SK-N-SH (cell line): ENCODE results near the gene GMEB1. TPM values are rescaled to one million over a fixed set of nuclear protein-coding genes. Genes with fewer than 3 reads are reported as not detected.

ENCODE experiments used
- CTCF ChIA-PET: fragments of 300-600, 350-600 bp; formaldehyde crosslinking; extraction: SDS; loops from one replicate; lab custom pipeline; 2021; lab: Yijun Ruan, JAX
- POLR2A ChIA-PET: fragments of 350-600 bp; sonication (Branson Sonifier 250); formaldehyde crosslinking; extraction: SDS; loops from one replicate; lab custom pipeline; 2020; ENCODE audit warnings: antibody characterized with exemption, inconsistent platforms; lab: Yijun Ruan, JAX
- DNase-seq: peaks from one replicate; pipeline ENCODE4 v3.0.0; 2012
- H2AFZ ChIP-seq: fragments of 200-600 bp; sonication (generic); 2 replicates; pipeline ENCODE4 v1.8.1; 2016; ENCODE audit warnings: antibody characterized with exemption, mild to moderate bottlenecking, low read depth
- H3F3A ChIP-seq: fragments of 200-600 bp; sonication (generic); replicated peaks from 2 replicates; pipeline ENCODE3; 2016; ENCODE audit warnings: antibody characterized with exemption, mild to moderate bottlenecking; ENCODE audit not compliant: insufficient read depth
- H3K27ac ChIP-seq, 2 experiments: fragments of 200-500 bp in 1 of 2; fragments of 200-600 bp in 1 of 2; sonication (Bioruptor generic) in 1 of 2; sonication (generic), shearing (Covaris generic) in 1 of 2; 2 replicates each; pipeline versions ENCODE4 v1.5.1 to v1.6.1; 2014 to 2016; ENCODE audit warnings: low read depth in 2 of 2, inconsistent platforms in 1 of 2, low read length in 1 of 2, mild to moderate bottlenecking in 1 of 2, mixed read lengths in 1 of 2
- H3K27me3 ChIP-seq: fragments of 200-600 bp; sonication (generic), shearing (Covaris generic); 2 replicates; pipeline ENCODE4 v1.6.1; 2016; ENCODE audit warnings: mixed run types; ENCODE audit not compliant: insufficient read depth
- H3K36me3 ChIP-seq, 2 experiments: fragments of 200-500 bp in 1 of 2; fragments of 200-600 bp in 1 of 2; sonication (Bioruptor generic) in 1 of 2; sonication (generic) in 1 of 2; replicated peaks in 1 of 2; 2 replicates each; pipeline versions ENCODE3 to v1.5.1; 2014 to 2016; ENCODE audit warnings: low read length in 1 of 2, mild to moderate bottlenecking in 1 of 2; ENCODE audit not compliant: insufficient read depth in 2 of 2, control insufficient read depth in 1 of 2
- H3K4me1 ChIP-seq, 2 experiments: fragments of 200-500 bp in 1 of 2; fragments of 200-600 bp in 1 of 2; sonication (Bioruptor generic) in 1 of 2; sonication (generic), shearing (Covaris generic) in 1 of 2; 2 replicates each; pipeline versions ENCODE4 v1.5.1 to v1.6.1; 2014 to 2016; ENCODE audit warnings: low read depth in 1 of 2, low read length in 1 of 2, mixed run types in 1 of 2; ENCODE audit not compliant: insufficient read depth in 2 of 2, control insufficient read depth in 1 of 2
- H3K4me2 ChIP-seq: fragments of 200-600 bp; sonication (generic), shearing (Covaris generic); 2 replicates; pipeline ENCODE4 v1.6.1; 2017; ENCODE audit warnings: mixed run types
- H3K4me3 ChIP-seq, 2 experiments: fragments of 200-500 bp in 1 of 2; fragments of 200-600 bp in 1 of 2; sonication (Bioruptor generic) in 1 of 2; sonication (generic), shearing (Covaris generic) in 1 of 2; 2 replicates each; pipeline versions ENCODE4 v1.5.1 to v1.8.1; 2014 to 2016; ENCODE audit warnings: low read depth in 2 of 2, inconsistent platforms in 1 of 2, low read length in 1 of 2, mild to moderate bottlenecking in 1 of 2, mixed read lengths in 1 of 2, moderate library complexity in 1 of 2
- H3K79me2 ChIP-seq: fragments of 200-600 bp; sonication (generic); 2 replicates; pipeline ENCODE4 v1.8.1; 2017; ENCODE audit warnings: mild to moderate bottlenecking; ENCODE audit not compliant: insufficient read depth
- H3K9ac ChIP-seq: fragments of 200-600 bp; sonication (generic); 2 replicates; pipeline ENCODE4 v1.6.1; 2017; ENCODE audit warnings: mixed run types
- H3K9me2 ChIP-seq: fragments of 200-600 bp; sonication (generic); 2 replicates; pipeline ENCODE4 v1.6.1; 2017; ENCODE audit warnings: mixed run types
- H3K9me3 ChIP-seq: fragments of 200-600 bp; sonication (generic); 2 replicates; pipeline ENCODE4 v1.6.1; 2017; ENCODE audit warnings: mixed run types, mild to moderate bottlenecking, moderate library complexity
- H4K20me1 ChIP-seq: fragments of 200-600 bp; sonication (generic); 2 replicates; pipeline ENCODE4 v1.6.1; 2017; ENCODE audit warnings: mild to moderate bottlenecking, mixed run types; ENCODE audit not compliant: insufficient read depth
- CHD2 ChIP-seq: fragments of 150-350 bp; IDR thresholded peaks from 2 replicates; pipeline ENCODE4 v1.6.1; 2018; ENCODE audit warnings: low read length; ENCODE audit not compliant: partially characterized antibody
- EP300 ChIP-seq, 2 experiments: IDR thresholded peaks; 2 replicates each; pipeline versions ENCODE4 v1.4.0 to v1.6.1; 2012; ENCODE audit warnings: borderline replicate concordance in 1 of 2, low read depth in 1 of 2, low read length in 1 of 2
- EZH2phosphoT487 ChIP-seq: fragments of 200-600 bp; sonication (generic); IDR thresholded peaks from 2 replicates; pipeline ENCODE4 v1.6.1; 2017; ENCODE audit warnings: low read depth, mixed run types, mild to moderate bottlenecking, antibody characterized with exemption, moderate library complexity, borderline replicate concordance
- MEF2A ChIP-seq: IDR thresholded peaks from 2 replicates; pipeline ENCODE4 v1.4.0; 2012; ENCODE audit warnings: low read depth, borderline replicate concordance
- NRF1 ChIP-seq: IDR thresholded peaks from 2 replicates; pipeline ENCODE4 v1.6.1; 2012; ENCODE audit warnings: low read depth, mild to moderate bottlenecking, low read length
- POLR2AphosphoS5 ChIP-seq: IDR thresholded peaks from 2 replicates; pipeline ENCODE4 v1.6.1; 2012; ENCODE audit warnings: low read depth, low read length
- RCOR1 ChIP-seq: fragments of 150-350 bp; IDR thresholded peaks from 2 replicates; pipeline ENCODE4 v1.6.1; 2017; ENCODE audit warnings: antibody characterized with exemption, low read length
- RFX5 ChIP-seq: IDR thresholded peaks from 2 replicates; pipeline ENCODE4 v1.6.1; 2012; ENCODE audit warnings: mild to moderate bottlenecking, improper control_type of control experiment, low read length
- SMC3 ChIP-seq: IDR thresholded peaks from 2 replicates; pipeline ENCODE4 v1.6.1; 2012; ENCODE audit warnings: low read depth, low read length, improper control_type of control experiment
- TAF1 ChIP-seq: IDR thresholded peaks from 2 replicates; pipeline ENCODE4 v1.6.1; 2012; ENCODE audit warnings: low read depth, mild to moderate bottlenecking, low read length, moderate library complexity, borderline replicate concordance
- TEAD4 ChIP-seq: IDR thresholded peaks from 2 replicates; pipeline ENCODE4 v1.4.0; 2012; ENCODE audit warnings: mild to moderate bottlenecking, borderline replicate concordance; ENCODE audit not compliant: insufficient read depth
- WGBS: methylation state at CpG from one replicate; pipeline ENCODE4 v1.1.6; 2017; ENCODE audit warnings: low lambda C conversion rate; 5-methylcytosine and 5-hydroxymethylcytosine counted together
- polyA plus RNA-seq, 3 experiments: library from polyadenylated mRNA; depleted of rRNA; stranded (reverse); fragments of >200 nt; gene quantifications; 2 replicates each; pipeline ENCODE4 v1.2.3, GENCODE V29; 2012
- TF ChIP-seq, protein P1 (sequence below): IDR thresholded peaks from 2 replicates; pipeline ENCODE4 v1.4.0; 2012; ENCODE audit warnings: low read depth
- TF ChIP-seq, protein P2 (sequence below): IDR thresholded peaks from 2 replicates; pipeline ENCODE4 v1.6.1; 2012; ENCODE audit warnings: mild to moderate bottlenecking, low read depth, low read length, moderate library complexity
- TF ChIP-seq, protein P3 (sequence below): fragments of 150-350 bp; IDR thresholded peaks from 2 replicates; pipeline ENCODE4 v1.6.1; 2016; ENCODE audit warnings: mild to moderate bottlenecking, low read depth, low read length
- TF ChIP-seq, protein P4 (sequence below): fragments of 200-600 bp; sonication (generic); IDR thresholded peaks from 2 replicates; pipeline ENCODE4 v1.6.1; 2017; ENCODE audit warnings: antibody characterized with exemption, mild to moderate bottlenecking, moderate library complexity
- TF ChIP-seq, protein P5 (sequence below): IDR thresholded peaks from 2 replicates; pipeline ENCODE4 v1.4.0; 2012; ENCODE audit warnings: low read depth, borderline replicate concordance
- TF ChIP-seq, protein P6 (sequence below): IDR thresholded peaks from 2 replicates; pipeline ENCODE4; 2012

The GMEB1 gene
- polyA plus RNA-seq, 1 of the 3 experiments (the other 2 are of a cell fraction), result 3.6 TPM

DNA sequence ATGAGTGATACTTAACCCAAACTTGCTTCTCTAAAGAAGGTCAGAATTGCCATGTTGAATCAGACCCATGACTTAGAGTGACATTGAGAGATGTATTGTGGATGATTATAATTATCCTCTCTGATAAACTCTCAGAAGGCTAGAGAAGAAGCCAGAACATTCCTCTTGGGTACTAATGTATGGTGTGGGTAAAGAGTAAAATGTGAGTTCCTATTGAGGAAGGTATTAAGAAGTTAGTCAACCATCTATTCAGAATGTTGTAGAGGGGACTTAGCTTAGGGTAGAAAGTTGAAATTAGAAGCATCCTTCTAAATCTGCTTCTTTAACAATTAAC, 7.3 kb downstream of the GMEB1 start:
- TF ChIP-seq MEF2A (no peak), TEAD4 (no peak), POLR2AphosphoS5 (no peak), RCOR1 (no peak), SMC3 (no peak)
- TF ChIP-seq, protein P1, sequence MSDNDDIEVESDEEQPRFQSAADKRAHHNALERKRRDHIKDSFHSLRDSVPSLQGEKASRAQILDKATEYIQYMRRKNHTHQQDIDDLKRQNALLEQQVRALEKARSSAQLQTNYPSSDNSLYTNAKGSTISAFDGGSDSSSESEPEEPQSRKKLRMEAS, result no peak
- Histone ChIP-seq H3K27me3 (no peaks in the 10 kb centered on the region), H2AFZ (no peak overlapping the region), H3K36me3 (no peaks in the 10 kb centered on the region), H4K20me1 (no peaks in the 10 kb centered on the region), H3K9me2 (no peaks in the 10 kb centered on the region), H3K4me2 (no peak overlapping the region), H3F3A (peaks cover 6% of the 10 kb centered on the region), H3K9me3 (no peaks in the 10 kb centered on the region), H3K9ac (no peak overlapping the region), H3K4me3 (no peak overlapping the region), H3K79me2 (peaks cover 31% of the 10 kb centered on the region), H3K4me1 (no peaks in the 10 kb centered on the region), H3K27ac (no peak overlapping the region)
- no peak for DNase-seq
- ChIA-PET CTCF (interaction anchor here (0.7 kb wide), 1 partner anchor 131 kb away, joined by 3 read pairs; no protein-coding TSS in a partner anchor), POLR2A (no interaction called here)

DNA sequence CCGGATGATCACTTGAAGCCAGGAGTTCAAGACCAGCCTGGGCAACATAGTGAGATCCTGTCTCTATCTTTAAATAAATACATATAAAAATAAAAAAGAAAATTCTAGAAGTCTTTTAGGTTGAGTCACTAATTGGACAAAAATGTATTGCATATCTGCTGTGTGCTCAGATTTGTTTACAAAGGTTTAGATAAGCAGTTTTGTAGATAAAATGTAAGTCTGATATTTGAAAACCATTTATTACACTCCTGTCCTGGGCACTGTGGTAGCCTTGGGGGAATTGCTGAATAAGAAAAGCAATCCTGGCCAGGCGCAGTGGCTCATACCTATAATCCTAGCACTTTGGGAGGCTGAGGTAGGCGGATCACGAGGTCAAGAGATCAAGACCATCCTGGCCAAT, 11.6 kb downstream of the GMEB1 start:
- Histone ChIP-seq H3K4me3 (no peak overlapping the region), H3K4me1 (no peaks in the 10 kb centered on the region), H3K9ac (no peak overlapping the region), H3K27me3 (no peaks in the 10 kb centered on the region), H3K27ac (no peak overlapping the region), H3K4me2 (no peak overlapping the region), H3K9me2 (no peaks in the 10 kb centered on the region), H3K36me3 (peaks cover 2 to 3% of the 10 kb centered on the region in 2 experiments), H3F3A (no peaks in the 10 kb centered on the region), H4K20me1 (no peaks in the 10 kb centered on the region), H3K9me3 (no peaks in the 10 kb centered on the region), H2AFZ (no peak overlapping the region), H3K79me2 (peaks cover 8% of the 10 kb centered on the region; the same call in 1 of the 2 replicates)
- ChIA-PET CTCF (no interaction called here), POLR2A (no interaction called here)
- WGBS, result 97% methylated on average over 4 of the region's 4 CpGs
- no peak for DNase-seq
- TF ChIP-seq, protein P2, sequence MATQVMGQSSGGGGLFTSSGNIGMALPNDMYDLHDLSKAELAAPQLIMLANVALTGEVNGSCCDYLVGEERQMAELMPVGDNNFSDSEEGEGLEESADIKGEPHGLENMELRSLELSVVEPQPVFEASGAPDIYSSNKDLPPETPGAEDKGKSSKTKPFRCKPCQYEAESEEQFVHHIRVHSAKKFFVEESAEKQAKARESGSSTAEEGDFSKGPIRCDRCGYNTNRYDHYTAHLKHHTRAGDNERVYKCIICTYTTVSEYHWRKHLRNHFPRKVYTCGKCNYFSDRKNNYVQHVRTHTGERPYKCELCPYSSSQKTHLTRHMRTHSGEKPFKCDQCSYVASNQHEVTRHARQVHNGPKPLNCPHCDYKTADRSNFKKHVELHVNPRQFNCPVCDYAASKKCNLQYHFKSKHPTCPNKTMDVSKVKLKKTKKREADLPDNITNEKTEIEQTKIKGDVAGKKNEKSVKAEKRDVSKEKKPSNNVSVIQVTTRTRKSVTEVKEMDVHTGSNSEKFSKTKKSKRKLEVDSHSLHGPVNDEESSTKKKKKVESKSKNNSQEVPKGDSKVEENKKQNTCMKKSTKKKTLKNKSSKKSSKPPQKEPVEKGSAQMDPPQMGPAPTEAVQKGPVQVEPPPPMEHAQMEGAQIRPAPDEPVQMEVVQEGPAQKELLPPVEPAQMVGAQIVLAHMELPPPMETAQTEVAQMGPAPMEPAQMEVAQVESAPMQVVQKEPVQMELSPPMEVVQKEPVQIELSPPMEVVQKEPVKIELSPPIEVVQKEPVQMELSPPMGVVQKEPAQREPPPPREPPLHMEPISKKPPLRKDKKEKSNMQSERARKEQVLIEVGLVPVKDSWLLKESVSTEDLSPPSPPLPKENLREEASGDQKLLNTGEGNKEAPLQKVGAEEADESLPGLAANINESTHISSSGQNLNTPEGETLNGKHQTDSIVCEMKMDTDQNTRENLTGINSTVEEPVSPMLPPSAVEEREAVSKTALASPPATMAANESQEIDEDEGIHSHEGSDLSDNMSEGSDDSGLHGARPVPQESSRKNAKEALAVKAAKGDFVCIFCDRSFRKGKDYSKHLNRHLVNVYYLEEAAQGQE, result no peak
- TF ChIP-seq EP300 (IDR thresholded peaks at IDR 0.05; ENCODE audit: borderline replicate concordance in 1 of 2, low read depth in 1 of 2, low read length in 1 of 2), result no peak
- TF ChIP-seq CHD2, result no peak
- no peak for TF ChIP-seq TAF1
- TF ChIP-seq NRF1, result no peak
- TF ChIP-seq EZH2phosphoT487, result no peak
- TF ChIP-seq RCOR1, result no peak
- TF ChIP-seq, protein P3, sequence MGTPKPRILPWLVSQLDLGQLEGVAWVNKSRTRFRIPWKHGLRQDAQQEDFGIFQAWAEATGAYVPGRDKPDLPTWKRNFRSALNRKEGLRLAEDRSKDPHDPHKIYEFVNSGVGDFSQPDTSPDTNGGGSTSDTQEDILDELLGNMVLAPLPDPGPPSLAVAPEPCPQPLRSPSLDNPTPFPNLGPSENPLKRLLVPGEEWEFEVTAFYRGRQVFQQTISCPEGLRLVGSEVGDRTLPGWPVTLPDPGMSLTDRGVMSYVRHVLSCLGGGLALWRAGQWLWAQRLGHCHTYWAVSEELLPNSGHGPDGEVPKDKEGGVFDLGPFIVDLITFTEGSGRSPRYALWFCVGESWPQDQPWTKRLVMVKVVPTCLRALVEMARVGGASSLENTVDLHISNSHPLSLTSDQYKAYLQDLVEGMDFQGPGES, result no peak
- TF ChIP-seq, protein P4, sequence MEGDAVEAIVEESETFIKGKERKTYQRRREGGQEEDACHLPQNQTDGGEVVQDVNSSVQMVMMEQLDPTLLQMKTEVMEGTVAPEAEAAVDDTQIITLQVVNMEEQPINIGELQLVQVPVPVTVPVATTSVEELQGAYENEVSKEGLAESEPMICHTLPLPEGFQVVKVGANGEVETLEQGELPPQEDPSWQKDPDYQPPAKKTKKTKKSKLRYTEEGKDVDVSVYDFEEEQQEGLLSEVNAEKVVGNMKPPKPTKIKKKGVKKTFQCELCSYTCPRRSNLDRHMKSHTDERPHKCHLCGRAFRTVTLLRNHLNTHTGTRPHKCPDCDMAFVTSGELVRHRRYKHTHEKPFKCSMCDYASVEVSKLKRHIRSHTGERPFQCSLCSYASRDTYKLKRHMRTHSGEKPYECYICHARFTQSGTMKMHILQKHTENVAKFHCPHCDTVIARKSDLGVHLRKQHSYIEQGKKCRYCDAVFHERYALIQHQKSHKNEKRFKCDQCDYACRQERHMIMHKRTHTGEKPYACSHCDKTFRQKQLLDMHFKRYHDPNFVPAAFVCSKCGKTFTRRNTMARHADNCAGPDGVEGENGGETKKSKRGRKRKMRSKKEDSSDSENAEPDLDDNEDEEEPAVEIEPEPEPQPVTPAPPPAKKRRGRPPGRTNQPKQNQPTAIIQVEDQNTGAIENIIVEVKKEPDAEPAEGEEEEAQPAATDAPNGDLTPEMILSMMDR, result no peak
- no peak for TF ChIP-seq RFX5
- TF ChIP-seq, protein P5, sequence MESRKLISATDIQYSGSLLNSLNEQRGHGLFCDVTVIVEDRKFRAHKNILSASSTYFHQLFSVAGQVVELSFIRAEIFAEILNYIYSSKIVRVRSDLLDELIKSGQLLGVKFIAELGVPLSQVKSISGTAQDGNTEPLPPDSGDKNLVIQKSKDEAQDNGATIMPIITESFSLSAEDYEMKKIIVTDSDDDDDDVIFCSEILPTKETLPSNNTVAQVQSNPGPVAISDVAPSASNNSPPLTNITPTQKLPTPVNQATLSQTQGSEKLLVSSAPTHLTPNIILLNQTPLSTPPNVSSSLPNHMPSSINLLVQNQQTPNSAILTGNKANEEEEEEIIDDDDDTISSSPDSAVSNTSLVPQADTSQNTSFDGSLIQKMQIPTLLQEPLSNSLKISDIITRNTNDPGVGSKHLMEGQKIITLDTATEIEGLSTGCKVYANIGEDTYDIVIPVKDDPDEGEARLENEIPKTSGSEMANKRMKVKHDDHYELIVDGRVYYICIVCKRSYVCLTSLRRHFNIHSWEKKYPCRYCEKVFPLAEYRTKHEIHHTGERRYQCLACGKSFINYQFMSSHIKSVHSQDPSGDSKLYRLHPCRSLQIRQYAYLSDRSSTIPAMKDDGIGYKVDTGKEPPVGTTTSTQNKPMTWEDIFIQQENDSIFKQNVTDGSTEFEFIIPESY, result no peak
- TF ChIP-seq MEF2A, result no peak
- no peak for TF ChIP-seq POLR2AphosphoS5
- TF ChIP-seq, protein P6, sequence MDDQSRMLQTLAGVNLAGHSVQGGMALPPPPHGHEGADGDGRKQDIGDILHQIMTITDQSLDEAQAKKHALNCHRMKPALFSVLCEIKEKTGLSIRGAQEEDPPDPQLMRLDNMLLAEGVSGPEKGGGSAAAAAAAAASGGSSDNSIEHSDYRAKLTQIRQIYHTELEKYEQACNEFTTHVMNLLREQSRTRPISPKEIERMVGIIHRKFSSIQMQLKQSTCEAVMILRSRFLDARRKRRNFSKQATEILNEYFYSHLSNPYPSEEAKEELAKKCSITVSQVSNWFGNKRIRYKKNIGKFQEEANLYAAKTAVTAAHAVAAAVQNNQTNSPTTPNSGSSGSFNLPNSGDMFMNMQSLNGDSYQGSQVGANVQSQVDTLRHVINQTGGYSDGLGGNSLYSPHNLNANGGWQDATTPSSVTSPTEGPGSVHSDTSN, result no peak
